Inflammatory macrophage treated with lipopolysaccharide for 4 hours (primary cell): ENCODE data around the gene OLIG2.

Source experiments
- DNase-seq: peaks from one replicate; pipeline ENCODE4 v3.0.0-alpha.2; 2020

OLIG2 gene

DNA sequence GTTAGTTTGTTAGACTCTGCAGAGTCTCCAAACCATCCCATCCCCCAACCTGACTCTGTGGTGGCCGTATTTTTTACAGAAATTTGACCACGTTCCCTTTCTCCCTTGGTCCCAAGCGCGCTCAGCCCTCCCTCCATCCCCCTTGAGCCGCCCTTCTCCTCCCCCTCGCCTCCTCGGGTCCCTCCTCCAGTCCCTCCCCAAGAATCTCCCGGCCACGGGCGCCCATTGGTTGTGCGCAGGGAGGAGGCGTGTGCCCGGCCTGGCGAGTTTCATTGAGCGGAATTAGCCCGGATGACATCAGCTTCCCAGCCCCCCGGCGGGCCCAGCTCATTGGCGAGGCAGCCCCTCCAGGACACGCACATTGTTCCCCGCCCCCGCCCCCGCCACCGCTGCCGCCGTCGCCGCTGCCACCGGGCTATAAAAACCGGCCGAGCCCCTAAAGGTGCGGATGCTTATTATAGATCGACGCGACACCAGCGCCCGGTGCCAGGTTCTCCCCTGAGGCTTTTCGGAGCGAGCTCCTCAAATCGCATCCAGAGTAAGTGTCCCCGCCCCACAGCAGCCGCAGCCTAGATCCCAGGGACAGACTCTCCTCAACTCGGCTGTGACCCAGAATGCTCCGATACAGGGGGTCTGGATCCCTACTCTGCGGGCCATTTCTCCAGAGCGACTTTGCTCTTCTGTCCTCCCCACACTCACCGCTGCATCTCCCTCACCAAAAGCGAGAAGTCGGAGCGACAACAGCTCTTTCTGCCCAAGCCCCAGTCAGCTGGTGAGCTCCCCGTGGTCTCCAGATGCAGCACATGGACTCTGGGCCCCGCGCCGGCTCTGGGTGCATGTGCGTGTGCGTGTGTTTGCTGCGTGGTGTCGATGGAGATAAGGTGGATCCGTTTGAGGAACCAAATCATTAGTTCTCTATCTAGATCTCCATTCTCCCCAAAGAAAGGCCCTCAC, at the start of gene OLIG2:
TSS of gene OLIG2 (plus strand) at position 447 of the 954 bp plus-strand sequence. CDS start 928 bp downstream, outside the sequence.
- no peak for DNase-seq

DNA sequence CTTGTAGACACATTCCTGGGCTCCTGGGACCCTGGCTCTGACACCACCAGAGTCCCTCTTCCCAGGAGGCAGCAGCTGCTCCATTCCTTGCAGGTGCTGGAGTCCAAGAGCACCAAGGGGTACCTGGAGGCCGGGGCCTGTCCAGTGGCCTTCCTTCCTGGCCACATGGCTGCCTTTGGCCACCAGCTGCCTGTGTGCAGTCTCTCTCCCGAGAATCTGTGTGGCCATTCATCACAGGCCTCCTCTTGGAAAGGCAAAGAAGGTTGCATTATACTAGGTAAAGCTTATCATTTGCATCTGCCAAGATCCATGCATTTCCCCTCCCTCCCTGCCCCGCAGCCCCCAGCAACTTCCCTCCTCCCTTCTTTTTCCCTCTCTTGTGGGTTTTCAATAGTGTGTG, 48.9 kb upstream of the OLIG2 start:
- no peak for DNase-seq

DNA sequence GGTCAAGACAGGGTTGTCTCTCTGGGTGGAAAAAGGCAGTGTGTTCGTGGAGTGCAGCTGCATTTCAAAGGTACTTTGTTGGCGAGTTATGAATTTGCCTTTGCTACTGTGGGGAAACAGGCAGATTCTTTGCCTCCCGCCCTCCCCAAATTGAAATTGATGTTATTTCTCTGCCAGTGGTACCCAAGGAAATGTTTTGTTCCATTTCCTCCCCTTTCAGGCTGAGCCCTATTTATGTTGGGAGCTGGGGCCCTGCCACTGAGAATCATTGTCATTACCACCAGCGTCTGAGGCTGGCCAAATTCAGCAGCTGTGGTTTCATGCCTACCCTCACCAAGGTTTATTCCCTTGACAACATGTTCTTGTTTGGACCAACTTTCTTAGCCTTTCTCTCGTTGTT, 48.5 kb upstream of the OLIG2 start:
- DNase-seq, result no peak

DNA sequence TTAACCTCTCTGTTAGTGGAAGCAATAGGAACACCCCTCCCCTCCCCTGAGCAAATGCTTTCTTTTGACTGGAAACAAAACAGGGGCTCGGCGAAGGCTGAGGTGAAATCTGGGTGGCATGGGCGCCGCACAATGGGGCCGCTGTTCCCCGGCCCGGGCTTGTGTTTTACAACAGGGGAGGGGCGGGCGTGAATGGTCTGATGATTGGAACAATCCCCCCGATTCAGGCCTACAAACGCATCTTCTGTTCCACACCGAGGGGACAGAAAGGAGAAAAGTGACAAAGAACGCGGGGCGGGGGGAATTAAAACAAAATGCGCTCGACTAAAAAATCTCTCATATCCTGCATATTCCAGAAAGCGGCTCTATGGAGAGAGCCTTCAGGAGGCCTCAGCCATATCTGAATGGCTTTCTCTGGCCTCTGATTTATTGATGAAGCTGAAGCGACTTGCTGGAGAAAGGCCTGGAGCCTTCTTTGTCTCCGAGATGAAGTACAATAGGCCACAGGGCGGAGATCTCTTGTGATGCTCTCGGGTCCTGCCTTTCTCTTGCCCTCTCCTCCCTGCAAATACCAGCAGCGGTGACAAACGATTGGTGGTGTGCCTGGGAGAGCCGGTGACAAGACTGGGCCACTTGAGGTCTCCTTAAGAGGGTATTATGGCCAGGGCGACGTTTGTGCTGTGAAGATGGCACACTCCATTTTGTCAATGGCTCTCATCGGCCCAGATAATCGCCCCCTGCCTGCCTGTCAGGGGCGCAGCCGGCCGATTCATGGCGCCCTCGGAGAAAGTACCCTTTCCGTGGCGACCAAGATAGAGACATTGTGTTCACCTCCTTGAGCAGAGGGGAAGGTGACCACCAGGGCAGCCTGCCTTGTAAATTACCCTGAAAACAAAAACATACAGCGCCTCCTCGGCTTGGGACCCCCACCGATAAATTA, 47.1 kb upstream of the OLIG2 start:
- DNase-seq, result no peak

DNA sequence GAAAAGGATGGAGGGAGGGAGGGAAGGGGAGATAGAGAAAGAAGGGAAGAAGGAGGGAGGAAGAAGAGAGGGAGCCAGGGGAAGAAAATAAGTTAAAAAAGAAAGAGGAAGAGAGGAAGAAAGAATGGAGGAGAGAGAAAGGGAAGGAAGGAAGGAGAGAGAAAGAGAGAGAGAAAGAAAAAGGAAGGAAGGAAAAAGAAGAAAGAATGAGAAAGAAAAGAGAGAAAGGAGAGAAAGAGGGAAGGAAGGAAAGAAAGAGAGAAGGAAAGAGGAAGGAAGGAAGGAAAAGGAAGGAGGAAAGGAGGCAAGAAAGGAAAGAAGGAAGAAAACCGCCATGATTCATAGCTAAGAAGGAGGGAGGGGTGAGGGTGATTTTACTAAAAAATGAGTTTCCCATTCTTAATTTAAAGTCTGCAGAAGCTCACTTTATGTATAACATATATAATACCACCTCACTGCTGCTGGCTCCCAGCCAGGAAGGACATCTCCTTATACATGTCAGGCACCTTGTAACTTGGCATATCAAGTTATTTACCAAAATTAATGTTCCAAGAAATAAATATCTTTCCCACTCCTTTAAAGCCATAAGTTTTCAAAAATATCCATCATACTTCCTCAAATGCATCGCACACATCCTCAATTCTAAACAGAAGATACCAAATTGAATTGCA, 46.0 kb upstream of the OLIG2 start:
- DNase-seq, result no peak

DNA sequence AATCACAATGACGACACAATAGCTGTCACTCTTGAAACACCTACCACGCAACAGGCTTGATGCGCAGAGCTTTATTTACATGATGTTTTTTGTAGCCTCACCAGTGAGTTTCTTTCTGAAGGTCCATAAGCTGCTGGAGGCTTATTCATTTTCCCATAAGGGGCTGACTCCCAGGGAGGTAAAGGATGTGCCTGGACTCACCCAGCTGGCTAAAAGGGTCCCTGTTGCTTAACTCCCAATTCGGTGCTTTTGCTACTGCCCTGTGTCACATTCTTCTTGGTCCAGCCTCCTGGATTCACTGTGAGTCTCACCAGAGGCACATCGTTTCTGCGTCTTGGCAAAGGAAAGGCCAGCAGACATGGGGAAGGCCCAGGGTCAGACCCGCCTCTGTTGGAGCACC, 44.6 kb upstream of the OLIG2 start:
- no peak for DNase-seq

DNA sequence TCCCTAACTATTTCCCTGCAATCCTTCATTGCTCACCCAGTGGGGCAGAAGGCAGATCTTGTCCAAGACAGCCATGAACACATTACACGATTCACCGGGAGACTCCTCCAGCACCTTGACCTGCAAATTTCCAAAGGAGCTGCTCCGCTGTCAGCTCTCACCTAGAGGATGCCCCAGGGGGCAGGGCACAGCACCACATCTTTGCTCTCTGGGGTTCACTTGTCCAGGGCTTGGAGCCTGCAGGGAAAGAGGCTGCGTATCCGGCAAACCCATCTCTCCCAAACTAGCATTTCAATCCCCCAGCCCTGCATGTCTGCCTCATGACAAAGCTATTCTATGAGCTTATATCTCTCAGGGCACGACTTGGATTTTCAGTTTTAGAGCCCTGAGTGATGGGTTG, 35.1 kb upstream of the OLIG2 start:
- no peak for DNase-seq

DNA sequence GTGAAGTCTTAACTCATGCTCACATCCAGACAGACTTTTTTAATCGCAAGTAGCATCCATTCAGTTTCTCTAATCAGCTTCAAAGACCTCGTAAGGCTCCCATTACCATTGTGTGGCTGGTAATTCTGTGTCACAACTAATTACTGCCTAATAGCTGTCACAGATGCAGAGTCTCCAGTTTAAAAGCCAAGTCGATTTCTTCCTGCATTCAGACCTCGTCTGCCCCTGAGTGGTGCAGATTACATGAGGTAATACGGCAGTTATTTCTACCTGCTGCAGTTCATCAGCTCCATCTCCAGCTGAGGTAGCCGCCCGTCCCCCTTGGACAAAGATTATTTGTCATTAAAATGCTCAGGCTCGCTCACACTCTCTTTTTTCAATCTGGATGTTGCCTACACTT, 34.4 kb upstream of the OLIG2 start:
- no peak for DNase-seq

DNA sequence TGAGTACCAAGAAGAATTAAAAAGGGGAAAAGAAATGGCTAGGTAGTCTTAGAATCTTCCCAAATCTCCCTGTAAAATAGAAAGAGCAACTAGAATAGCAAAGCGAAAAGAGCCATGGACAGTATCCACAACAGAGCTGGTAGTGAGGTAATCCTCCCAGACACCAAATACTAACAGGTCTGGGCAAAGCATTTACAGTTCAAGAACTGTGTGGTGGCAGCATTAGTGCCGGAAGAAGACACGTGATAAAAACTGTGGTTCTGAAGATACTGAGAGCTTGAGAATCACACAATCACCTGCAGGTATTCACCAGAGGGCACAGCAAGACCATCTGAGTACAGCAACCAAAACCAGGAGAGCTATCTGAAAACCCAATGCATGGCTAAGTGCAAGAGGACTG, 31.8 kb upstream of the OLIG2 start:
- no peak for DNase-seq

DNA sequence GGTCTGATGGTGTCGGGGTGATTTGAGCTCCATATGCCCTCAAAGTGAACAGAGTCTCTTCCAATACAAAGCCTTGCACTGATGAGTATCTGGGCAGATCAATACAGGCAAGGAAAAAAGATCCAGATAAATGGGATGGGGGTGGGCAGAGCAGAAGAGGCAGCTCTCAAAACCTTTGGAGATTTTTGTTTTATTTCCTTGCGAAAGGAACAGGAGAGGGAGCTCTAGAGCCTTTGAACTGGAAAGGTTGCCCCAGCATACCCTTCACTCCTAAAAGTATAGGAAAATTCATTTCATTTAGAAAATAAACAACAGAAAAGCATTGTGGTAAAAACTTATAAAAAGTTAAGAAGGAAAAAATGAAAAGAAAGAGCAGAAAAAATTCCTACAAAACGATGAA, 31.4 kb upstream of the OLIG2 start:
- DNase-seq, result peak; percentile 38

DNA sequence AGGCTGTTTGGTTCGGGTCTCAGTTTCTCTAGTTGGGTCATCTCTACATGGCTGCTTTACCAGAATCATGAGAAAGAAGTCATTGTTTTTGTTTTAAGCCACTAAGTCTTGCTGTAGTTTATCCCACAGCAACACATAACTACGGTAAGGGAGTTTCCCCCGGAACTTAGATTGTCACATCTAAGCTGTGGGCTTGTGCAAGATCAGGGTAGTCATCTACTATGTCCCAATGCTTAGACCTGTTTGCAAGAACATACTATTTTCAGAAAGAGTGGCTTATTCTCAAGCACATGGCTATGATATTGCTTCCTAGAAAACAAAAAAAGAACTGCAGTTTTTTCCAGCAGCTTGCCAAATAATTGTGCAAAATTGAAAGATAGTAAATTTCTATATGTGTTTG, 18.0 kb upstream of the OLIG2 start:
- DNase-seq, result peak; percentile 99

DNA sequence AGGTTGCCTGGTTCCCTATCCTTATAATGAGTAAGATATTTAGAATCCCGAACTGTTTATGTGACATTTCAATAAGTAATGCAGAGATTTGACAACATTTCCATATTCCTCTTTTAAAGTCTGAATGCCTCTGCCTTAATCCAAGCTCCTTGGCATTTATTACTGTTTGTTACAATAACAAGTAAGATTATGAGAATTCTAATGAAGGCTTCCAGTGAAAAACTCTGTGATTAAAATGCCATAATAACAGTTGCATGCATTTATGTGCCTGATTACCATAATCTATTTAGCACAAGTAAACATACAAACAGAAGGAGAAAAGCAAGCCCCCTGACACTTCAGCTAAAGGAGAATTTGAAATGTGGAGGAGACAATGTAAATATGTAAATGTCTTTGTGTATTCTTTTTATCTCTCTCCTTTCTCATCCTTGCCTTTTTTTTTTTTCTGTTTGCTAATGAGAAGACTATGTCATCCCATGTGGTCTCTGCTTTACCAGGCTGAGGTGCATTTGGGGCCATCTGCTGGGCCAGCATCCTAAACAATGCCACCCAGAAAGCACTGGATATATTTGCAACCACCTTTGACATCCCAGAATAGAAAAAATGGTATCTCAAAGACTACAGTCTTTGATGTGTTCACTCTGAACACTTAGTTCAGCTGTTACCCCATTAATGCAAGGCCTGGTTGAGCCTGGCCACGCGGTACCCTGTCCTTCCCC, 17.2 kb upstream of the OLIG2 start:
- peak; percentile 44 for DNase-seq

DNA sequence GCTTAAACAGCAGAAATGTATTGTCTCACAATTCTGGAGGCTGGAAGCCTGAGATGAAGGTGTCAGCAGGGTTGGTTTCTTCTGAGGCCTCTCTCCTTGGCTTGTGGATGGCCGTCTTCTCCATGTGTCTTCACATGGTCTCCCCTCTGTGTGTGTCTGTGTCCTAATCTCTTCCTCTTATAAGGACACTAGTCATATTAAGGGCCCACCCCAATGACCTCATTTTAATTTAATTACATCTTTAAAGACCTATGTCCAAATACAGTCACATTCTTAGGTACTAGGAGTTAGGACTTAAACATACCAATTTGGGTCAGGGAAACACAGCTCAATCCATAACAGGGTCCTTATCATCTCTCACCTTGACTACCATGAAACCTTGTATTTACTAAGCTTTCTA, 14.8 kb upstream of the OLIG2 start:
- DNase-seq, result peak; percentile 68

DNA sequence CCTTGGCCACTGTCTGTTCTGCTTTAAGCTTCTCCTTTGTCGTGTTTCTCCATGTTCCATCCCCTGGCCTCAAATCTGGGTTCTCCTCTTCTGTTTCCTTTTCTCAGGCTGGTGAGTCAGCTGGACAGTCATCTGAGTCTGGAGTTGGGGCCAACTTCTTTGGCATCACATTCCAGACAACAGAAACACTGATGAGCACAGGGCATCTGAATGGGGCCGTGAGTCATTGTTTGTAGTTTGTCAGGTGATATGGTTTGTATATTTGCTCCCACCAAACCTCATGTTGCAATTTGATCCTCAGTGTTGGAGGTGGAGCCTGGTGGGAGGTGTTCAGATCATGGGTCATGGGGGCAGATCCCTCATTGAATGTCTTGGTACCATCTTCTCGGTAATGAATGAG, 14.3 kb upstream of the OLIG2 start:
- DNase-seq, result peak; percentile 99

DNA sequence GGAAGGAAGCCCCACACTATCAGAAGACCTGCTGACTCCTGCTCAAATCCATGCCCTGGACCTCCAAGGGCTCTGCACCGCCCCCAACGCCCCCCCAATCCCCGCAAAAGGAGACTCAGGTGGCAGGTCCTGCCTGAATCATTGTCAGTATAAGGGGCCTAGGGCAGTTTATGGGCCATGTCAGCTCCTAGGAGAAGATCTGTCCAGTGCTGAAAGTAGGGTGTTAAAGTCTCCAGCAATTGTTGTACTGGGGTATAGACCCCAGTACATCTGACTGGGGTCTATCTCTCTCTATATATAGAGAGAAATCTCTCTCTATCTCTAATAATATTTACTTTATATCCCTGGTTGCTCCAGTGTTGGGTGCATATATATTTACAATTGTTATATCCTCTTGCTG, 12.1 kb upstream of the OLIG2 start:
- no peak for DNase-seq

DNA sequence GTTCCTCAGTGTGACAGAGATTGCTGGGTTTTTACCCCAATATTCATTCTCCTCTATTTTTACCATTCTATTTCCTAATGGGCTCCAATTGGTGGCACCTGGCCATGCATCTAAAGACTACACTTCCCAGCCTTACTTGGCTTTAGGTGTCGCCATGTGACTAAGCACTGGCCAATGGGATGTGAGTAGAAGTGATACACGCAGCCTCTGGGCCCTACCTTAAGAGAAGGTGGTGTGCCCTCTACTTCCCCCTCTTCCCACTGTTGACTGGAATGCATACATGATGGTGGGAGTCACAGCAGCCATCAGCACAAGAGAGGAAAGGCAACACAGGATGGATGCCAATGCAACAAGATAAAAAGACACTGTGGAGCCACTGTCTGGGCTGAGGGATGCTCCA, 11.4 kb upstream of the OLIG2 start:
- no peak for DNase-seq

DNA sequence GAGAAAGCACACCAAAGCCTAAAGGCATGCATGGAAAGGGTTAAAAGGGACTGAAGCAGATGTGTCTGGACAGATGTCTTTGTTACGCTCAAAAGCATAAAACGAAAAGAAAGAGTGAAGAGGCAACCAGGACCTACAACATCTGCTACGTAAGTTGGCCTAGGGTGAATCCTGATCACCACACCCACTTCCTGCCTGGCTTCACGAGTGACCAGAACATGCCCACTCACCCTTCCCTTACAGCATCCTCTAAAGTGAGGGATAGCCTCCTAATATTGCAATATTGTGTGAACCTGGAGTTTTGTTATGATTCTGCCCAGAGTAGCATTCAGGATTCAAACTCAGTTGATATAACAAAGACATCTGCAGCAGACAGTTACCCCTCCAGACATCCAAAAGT, 10.6 kb upstream of the OLIG2 start:
- peak; percentile 70 for DNase-seq

DNA sequence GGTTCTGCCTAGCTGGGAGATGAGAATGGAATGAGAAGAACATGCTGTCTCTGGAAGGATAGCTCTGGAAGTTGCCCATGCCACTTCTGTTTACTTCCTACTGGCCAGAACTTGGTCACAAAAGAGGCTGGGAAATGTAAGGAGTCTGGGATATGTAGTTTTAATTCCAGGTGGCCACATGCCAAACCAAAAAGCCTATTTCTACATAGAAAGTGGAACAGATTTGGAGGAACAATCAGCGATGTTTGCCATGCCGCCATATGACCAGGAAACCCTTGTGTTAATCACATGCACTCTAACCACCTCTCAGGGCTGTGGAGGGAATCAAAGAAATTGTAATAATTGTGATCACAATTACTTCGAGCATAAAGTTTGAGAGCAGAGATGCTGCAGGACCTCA, 10.0 kb upstream of the OLIG2 start:
- DNase-seq, result peak; percentile 43

DNA sequence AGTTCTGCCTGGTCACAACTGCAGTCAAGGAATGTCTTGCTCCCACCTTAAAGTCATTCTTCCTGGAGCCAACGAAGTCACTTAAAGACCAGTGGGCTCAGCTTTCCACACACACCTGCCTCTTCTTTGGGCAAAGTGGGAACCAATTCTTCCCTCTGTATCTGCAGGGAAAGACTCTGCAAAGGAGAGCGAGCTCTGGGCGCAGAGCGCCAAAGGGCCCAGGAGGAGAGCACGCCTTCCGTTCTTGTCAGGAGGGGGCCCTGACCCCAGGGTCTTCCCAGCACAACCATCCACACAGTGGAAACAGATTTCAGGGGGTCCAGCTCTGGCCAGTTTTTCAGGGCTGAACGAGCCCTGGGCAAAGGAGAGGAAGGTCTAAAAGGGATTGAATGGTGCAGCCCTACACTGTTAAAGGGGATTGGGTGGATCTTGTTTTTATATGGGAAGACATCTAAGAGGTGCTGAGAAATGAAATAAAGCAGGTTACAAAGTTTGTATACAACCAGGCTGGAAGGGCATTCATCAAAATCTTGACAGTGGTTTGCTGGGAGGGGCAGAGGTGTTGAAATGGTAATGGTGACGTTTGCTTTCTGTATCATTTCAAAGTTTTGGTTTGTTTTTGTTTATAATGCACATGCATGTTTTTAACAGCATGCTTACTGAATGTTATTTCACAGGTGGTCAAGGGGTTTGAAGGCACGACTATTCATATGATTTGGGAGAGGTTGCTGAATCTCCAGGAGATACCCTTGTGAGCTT, 6.8 kb upstream of the OLIG2 start:
- DNase-seq, result peak; percentile 54

DNA sequence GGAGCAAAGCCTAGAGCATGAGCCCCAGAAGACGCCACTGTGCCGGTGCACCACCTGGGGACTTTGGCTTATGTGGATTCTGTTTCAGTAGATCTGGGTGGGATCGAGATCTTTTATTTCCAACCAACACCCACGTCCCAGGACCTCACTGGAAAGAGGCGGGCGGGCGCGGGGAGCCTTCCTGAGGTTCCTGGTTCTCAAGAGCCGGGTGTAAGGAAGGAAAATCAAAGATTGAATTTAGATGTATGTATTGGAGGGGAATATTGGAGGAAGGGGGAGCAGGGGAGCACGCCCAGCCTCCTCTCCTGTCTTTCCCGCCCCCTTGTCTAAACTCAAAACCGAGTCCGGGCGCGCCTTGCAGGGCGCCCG, 6.2 kb upstream of the OLIG2 start:
- no peak for DNase-seq

DNA sequence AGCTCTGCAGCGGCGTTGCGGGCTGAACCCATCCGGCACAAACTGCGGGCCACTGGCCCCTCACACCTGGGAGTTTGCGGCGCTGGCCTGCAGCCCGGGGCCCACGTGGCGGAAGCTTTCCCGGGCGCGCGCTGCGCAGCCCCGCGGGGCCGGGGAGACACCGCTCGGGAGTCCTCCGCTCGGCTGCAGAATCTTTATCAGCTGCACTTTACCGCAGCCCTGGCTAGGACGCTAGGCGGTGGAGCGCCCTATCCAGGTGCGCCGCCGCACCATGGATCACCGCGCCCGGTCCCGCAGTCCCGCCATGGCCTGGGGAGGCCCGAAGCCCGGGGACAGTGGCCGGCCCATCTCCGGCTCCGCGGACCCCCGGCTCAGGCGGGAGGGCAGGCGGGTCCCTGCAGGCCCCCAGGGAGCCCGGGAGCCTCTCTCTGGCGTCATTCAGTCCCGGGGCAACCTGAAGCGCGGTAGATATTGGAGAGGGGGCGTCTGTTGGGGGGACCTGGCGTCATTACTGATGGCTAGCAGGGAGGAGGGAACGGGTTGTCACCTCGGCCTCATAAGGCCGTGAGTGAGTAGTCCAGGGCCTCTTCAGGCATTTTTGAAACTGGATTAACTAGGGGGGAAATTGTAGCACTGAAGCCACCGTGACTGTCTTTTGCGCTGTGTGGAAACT, 5.7 kb upstream of the OLIG2 start:
- DNase-seq, result no peak
